ENCODE measurements around the gene ITPR1. TPM values are rescaled to one million over a fixed set of nuclear protein-coding genes. Genes with fewer than 3 reads are reported as not detected.

Gene ITPR1
- total and polyA plus RNA-seq, 2 experiments from 2014 or later: 6.8 to 21.0 TPM

GRCh38 chr3:4820296-4821121, 327.4 kb downstream of the ITPR1 start:
- TF ChIP-seq ZNF462 (CRISPR knock-in tag; IDR thresholded peaks at IDR 0.05) (no peak), NANOG (IDR thresholded peaks at IDR 0.05; ENCODE audit: borderline replicate concordance) (no peak), EZH2phosphoT487 (IDR thresholded peaks at IDR 0.05; ENCODE audit: unreplicated experiment) (no peak), REST (IDR thresholded peaks at IDR 0.05; ENCODE audit: unreplicated experiment) (no peak), JUNB (IDR thresholded peaks at IDR 0.05; ENCODE audit: unreplicated experiment) (no peak), CTCF (conservative IDR thresholded peaks at IDR 0.05; ENCODE audit: low read depth in 2 of 2) (no peak), ZNF331 (CRISPR knock-in tag; IDR thresholded peaks at IDR 0.05; ENCODE audit: low read depth) (no peak)
- no peak for DNase-seq (ENCODE audit: low spot score)
- Histone ChIP-seq H3K27me3 (ENCODE audit: insufficient read depth) (no peaks in the 10 kb centered on the region), H3K36me3 (ENCODE audit: insufficient read depth) (no peaks in the 10 kb centered on the region), H3K4me1 (ENCODE audit: insufficient read depth) (peaks cover 8% of the 10 kb centered on the region), H3K79me2 (replicated peaks; ENCODE audit: insufficient read depth) (no peaks in the 10 kb centered on the region), H3F3A (replicated peaks; ENCODE audit: low read depth) (no peaks in the 10 kb centered on the region), H3K4me2 (no peak overlapping the region), H3K9me2 (ENCODE audit: insufficient read depth) (no peaks in the 10 kb centered on the region), H4K20me1 (replicated peaks; ENCODE audit: insufficient read depth) (no peaks in the 10 kb centered on the region), H3K4me3 (no peak overlapping the region), H3K27ac (ENCODE audit: low read depth) (no peak overlapping the region), H2AFZ (no peak overlapping the region)
- Mint-ChIP-seq H3K9me3 (peaks cover 17% of the 10 kb centered on the region), H3K27me3 (ENCODE audit: insufficient read depth, low read depth, poor library complexity) (peaks cover 2% of the 10 kb centered on the region), H3K36me3 (ENCODE audit: low read depth) (peaks cover 29% of the 10 kb centered on the region), H3K4me1 (peaks cover 15% of the 10 kb centered on the region), H3K27ac (no peak overlapping the region), H3K4me3 (no peak overlapping the region)
- no peak for ATAC-seq

Measured in GM23338 (cell line).